Suprapubic skin (tissue), 4 donors: ENCODE results near the gene ZNF365. TPM values are rescaled to one million over a fixed set of nuclear protein-coding genes. Genes with fewer than 3 reads are reported as not detected.

ENCODE experiments used
- DNase-seq, 2 donors: peaks; one replicate each; pipeline ENCODE4 v3.0.0-alpha.2; 2019; ENCODE audit warnings: low spot score in 2 of 2
- H3K27ac ChIP-seq: fragments of 200-600 bp; sonication (generic); one replicate; pipeline ENCODE4 v1.5.1; 2019
- H3K27me3 ChIP-seq: fragments of 200-600 bp; sonication (generic); one replicate; pipeline ENCODE4 v1.5.1; 2019
- H3K36me3 ChIP-seq: fragments of 200-600 bp; sonication (generic); one replicate; pipeline ENCODE4 v1.5.1; 2019
- H3K4me1 ChIP-seq: fragments of 200-600 bp; sonication (generic); one replicate; pipeline ENCODE4 v1.5.1; 2019
- H3K4me3 ChIP-seq: fragments of 200-600 bp; sonication (generic); one replicate; pipeline ENCODE4 v1.5.1; 2019; ENCODE audit warnings: mild to moderate bottlenecking
- H3K9me3 ChIP-seq: fragments of 200-600 bp; sonication (generic); one replicate; pipeline ENCODE4 v1.5.1; 2019
- CTCF ChIP-seq, 2 donors: fragments of 200-600 bp in 1 of 2; fragments of 450-650 bp in 1 of 2; sonication (generic) in 1 of 2; IDR thresholded peaks; one replicate each; pipeline ENCODE4 v1.5.1; 2016 to 2019; ENCODE audit warnings: antibody characterized with exemption in 2 of 2, mild to moderate bottlenecking in 1 of 2, moderate library complexity in 1 of 2
- EP300 ChIP-seq: sonication (generic); formaldehyde crosslinking; IDR thresholded peaks from one replicate; pipeline ENCODE4 v1.6.1; 2017; ENCODE audit warnings: antibody characterized with exemption
- POLR2A ChIP-seq, 2 donors: fragments of 450-650 bp; IDR thresholded peaks; one replicate each; pipeline ENCODE4 v1.6.1; 2017; ENCODE audit warnings: antibody characterized with exemption in 2 of 2, mild to moderate bottlenecking in 2 of 2, moderate library complexity in 2 of 2
- POLR2AphosphoS5 ChIP-seq, 3 donors: sonication (generic); formaldehyde crosslinking; IDR thresholded peaks; one replicate each; pipeline ENCODE4 v1.6.1; 2017; ENCODE audit warnings: antibody characterized with exemption in 3 of 3
- WGBS: methylation state at CpG from one replicate; pipeline ENCODE4 v1.1.5; 2018; 5-methylcytosine and 5-hydroxymethylcytosine counted together
- total RNA-seq, 4 donors: library from RNA; depleted of rRNA; stranded (reverse); fragments of >200 nt; gene quantifications; one replicate each; pipeline ENCODE4 v1.1.0, GENCODE V29; 2016

Gene ZNF365
- total RNA-seq, 4 donors from 2014 or later: 0.42 to 2.5 (median 1.8) TPM

DNA sequence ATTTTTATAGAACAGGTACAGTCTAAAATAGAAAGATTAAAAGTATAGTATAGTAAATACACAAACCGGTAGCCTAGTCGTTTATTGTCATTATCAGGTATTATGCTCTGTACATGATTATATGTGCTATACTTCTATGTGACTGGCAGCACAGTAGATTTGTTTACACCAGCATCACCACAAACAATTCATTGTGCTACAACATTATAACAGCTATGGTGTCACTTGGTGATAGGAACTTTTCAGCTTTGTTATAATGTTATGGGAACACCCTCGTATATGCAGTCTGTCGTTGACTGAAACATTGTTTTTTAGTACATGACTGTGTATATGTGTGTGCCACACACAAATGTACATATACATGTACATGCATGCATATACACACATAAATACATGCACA is 19.1 kb downstream of the ZNF365 start:
- no peaks in the 10 kb centered on the region for H3K9me3 ChIP-seq
- H3K27me3 ChIP-seq: no peaks in the 10 kb centered on the region
- DNase-seq: no peak
- H3K27ac ChIP-seq: no peak overlapping the region
- 89% methylated on average over 4 of the region's 4 CpGs for WGBS
- TF ChIP-seq EP300: no peak
- no peak for TF ChIP-seq POLR2AphosphoS5 (IDR thresholded peaks at IDR 0.05)
- TF ChIP-seq POLR2A (IDR thresholded peaks at IDR 0.05): no peak
- TF ChIP-seq CTCF (IDR thresholded peaks at IDR 0.05): no peak
- H3K36me3 ChIP-seq: no peaks in the 10 kb centered on the region
- H3K4me1 ChIP-seq: no peaks in the 10 kb centered on the region
- no peak overlapping the region for H3K4me3 ChIP-seq

- no peaks in the 10 kb centered on the region for H3K4me1 ChIP-seq
- no peaks in the 10 kb centered on the region for H3K36me3 ChIP-seq
- H3K9me3 ChIP-seq: no peaks in the 10 kb centered on the region
- no peak for TF ChIP-seq EP300
- no peak for TF ChIP-seq POLR2AphosphoS5 (IDR thresholded peaks at IDR 0.05)
- TF ChIP-seq POLR2A (IDR thresholded peaks at IDR 0.05): no peak
- no peak for TF ChIP-seq CTCF (IDR thresholded peaks at IDR 0.05)
- 45% methylated on average over 2 of the region's 2 CpGs for WGBS
- DNase-seq: no peak
- no peak overlapping the region for H3K27ac ChIP-seq
- no peaks in the 10 kb centered on the region for H3K27me3 ChIP-seq
- H3K4me3 ChIP-seq: no peak overlapping the region
These were observed 20.4 kb downstream of the ZNF365 start for GRCh38 chr10:62394556-62395018.

GRCh38 chr10:62395892-62396291 is 21.7 kb downstream of the ZNF365 start:
- H3K4me1 ChIP-seq: no peaks in the 10 kb centered on the region
- H3K9me3 ChIP-seq: no peaks in the 10 kb centered on the region
- no peaks in the 10 kb centered on the region for H3K36me3 ChIP-seq
- TF ChIP-seq CTCF (IDR thresholded peaks at IDR 0.05) (no peak), POLR2AphosphoS5 (IDR thresholded peaks at IDR 0.05) (no peak), EP300 (no peak)
- no peak overlapping the region for H3K4me3 ChIP-seq
- 69% methylated on average over 1 of the region's 1 CpG for WGBS
- no peak for DNase-seq
- no peak overlapping the region for H3K27ac ChIP-seq
- no peaks in the 10 kb centered on the region for H3K27me3 ChIP-seq

DNA sequence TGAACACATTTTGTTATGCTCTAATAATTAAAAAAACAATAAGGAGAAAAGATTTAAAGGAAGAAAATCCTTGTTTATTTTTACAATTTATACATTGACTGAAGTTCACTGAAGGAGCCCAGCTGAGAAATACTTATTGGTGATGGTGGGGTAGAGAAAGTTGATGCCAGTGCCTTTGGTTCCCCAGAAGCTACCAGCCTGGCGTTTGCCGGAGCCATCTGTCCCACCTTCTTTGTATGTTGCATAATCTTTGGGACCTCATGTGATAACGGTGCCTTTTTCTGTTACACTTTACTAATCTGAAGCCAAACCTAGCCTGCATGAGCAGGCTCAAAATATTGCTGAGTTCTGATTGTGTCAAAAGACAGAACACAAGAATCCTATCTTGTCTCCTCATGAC is 22.7 kb downstream of the ZNF365 start:
- WGBS: 87% methylated on average over 3 of the region's 3 CpGs
- DNase-seq: no peak
- Histone ChIP-seq H3K4me1 (no peaks in the 10 kb centered on the region), H3K9me3 (no peaks in the 10 kb centered on the region), H3K27me3 (no peaks in the 10 kb centered on the region), H3K27ac (no peak overlapping the region), H3K36me3 (no peaks in the 10 kb centered on the region), H3K4me3 (no peak overlapping the region)
- no peak for TF ChIP-seq POLR2A (IDR thresholded peaks at IDR 0.05)
- TF ChIP-seq EP300: no peak
- TF ChIP-seq CTCF (IDR thresholded peaks at IDR 0.05): no peak
- TF ChIP-seq POLR2AphosphoS5 (IDR thresholded peaks at IDR 0.05): no peak

- 98% methylated on average over 5 of the region's 5 CpGs for WGBS
These were observed 25.0 kb downstream of the ZNF365 start for GRCh38 chr10:62399211-62399610.

More at GRCh38 chr10:62399211-62399610, 25.0 kb downstream of the ZNF365 start:
- no peaks in the 10 kb centered on the region for H3K36me3 ChIP-seq
- H3K27me3 ChIP-seq: no peaks in the 10 kb centered on the region
- no peaks in the 10 kb centered on the region for H3K9me3 ChIP-seq
- DNase-seq: no peak
- no peak overlapping the region for H3K27ac ChIP-seq
- no peaks in the 10 kb centered on the region for H3K4me1 ChIP-seq
- TF ChIP-seq POLR2A (IDR thresholded peaks at IDR 0.05) (no peak), POLR2AphosphoS5 (IDR thresholded peaks at IDR 0.05) (no peak), CTCF (IDR thresholded peaks at IDR 0.05) (no peak), EP300 (no peak)
- H3K4me3 ChIP-seq: no peak overlapping the region
